Measurements from ENCODE around the gene MXRA7.
"Not testable (repeated sequence)": the region's sequence is repeated elsewhere in the genome, so short reads cannot be mapped to it uniquely, and the experiment has no call there.

Gene MXRA7

GRCh38 chr17:76640550-76641380 lies 70.0 kb downstream of the MXRA7 start:
- Histone ChIP-seq H3K9me3 (ENCODE audit: control insufficient read depth in 5 of 5, low read length in 5 of 5) (no peaks in the 10 kb centered on the region), H3K27me3 (ENCODE audit: control insufficient read depth in 5 of 5, insufficient read depth in 4 of 5, low read length in 5 of 5) (peaks cover 0 to 6% (median 0%) of the 10 kb centered on the region in 5 donors), H3K4me1 (ENCODE audit: control insufficient read depth in 5 of 5, insufficient read depth in 5 of 5, low read length in 5 of 5) (peaks cover 0 to 9% (median 0%) of the 10 kb centered on the region in 5 donors), H3K27ac (ENCODE audit: low read depth, low read length) (no peak overlapping the region), H3K36me3 (ENCODE audit: control insufficient read depth in 5 of 5, insufficient read depth in 5 of 5, low read length in 5 of 5) (no peaks in the 10 kb centered on the region), H3K4me3 (ENCODE audit: low read depth in 1 of 5, low read length in 5 of 5) (no peak overlapping the region), H3K9ac (ENCODE audit: low read length in 5 of 5) (no peak overlapping the region)

DNA sequence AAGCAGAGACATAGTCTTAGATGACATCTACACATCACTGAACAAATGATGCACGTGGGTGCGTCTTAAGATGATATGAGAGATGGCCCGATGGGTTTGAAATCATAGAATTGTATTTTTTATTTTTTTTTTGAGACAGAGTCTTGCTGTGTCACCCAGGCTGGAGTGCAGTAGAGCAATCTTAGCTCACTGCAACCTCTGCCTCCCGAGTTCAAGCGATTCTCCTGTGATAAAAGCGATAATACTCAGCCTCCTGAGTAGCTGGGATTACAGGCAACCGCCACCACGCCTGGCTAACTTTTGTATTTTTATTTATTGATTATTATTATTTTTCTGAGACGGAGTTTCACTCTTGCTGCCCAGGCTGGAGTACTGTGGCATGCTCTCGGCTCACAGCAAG lies 72.5 kb downstream of the MXRA7 start:
- Histone ChIP-seq H3K27ac (ENCODE audit: low read depth, low read length) (no peak overlapping the region), H3K27me3 (ENCODE audit: control insufficient read depth in 5 of 5, insufficient read depth in 4 of 5, low read length in 5 of 5) (peaks cover 0 to 3% (median 0%) of the 10 kb centered on the region in 5 donors), H3K9ac (ENCODE audit: low read length in 5 of 5) (no peak overlapping the region), H3K4me1 (ENCODE audit: control insufficient read depth in 5 of 5, insufficient read depth in 5 of 5, low read length in 5 of 5) (peaks cover 0 to 2% (median 0%) of the 10 kb centered on the region in 5 donors), H3K36me3 (ENCODE audit: control insufficient read depth in 5 of 5, insufficient read depth in 5 of 5, low read length in 5 of 5) (no peaks in the 10 kb centered on the region), H3K9me3 (ENCODE audit: control insufficient read depth in 5 of 5, low read length in 5 of 5) (no peaks in the 10 kb centered on the region), H3K4me3 (ENCODE audit: low read depth in 1 of 5, low read length in 5 of 5) (no peak overlapping the region)

GRCh38 chr17:76636486-76637206 lies 74.1 kb downstream of the MXRA7 start:
- not testable (repeated sequence) for H3K27ac ChIP-seq (ENCODE audit: low read depth, low read length); H3K27me3 ChIP-seq (ENCODE audit: control insufficient read depth in 5 of 5, insufficient read depth in 4 of 5, low read length in 5 of 5); H3K36me3 ChIP-seq (ENCODE audit: control insufficient read depth in 5 of 5, insufficient read depth in 5 of 5, low read length in 5 of 5); H3K9ac ChIP-seq (ENCODE audit: low read length in 5 of 5); H3K9me3 ChIP-seq (ENCODE audit: control insufficient read depth in 5 of 5, low read length in 5 of 5); H3K4me1 ChIP-seq (ENCODE audit: control insufficient read depth in 5 of 5, insufficient read depth in 5 of 5, low read length in 5 of 5); H3K4me3 ChIP-seq (ENCODE audit: low read depth in 1 of 5, low read length in 5 of 5)

GRCh38 chr17:76635659-76636360 lies 75.0 kb downstream of the MXRA7 start:
- Histone ChIP-seq H3K27me3 (ENCODE audit: control insufficient read depth in 5 of 5, insufficient read depth in 4 of 5, low read length in 5 of 5) (no peaks in the 10 kb centered on the region), H3K27ac (ENCODE audit: low read depth, low read length) (no peak overlapping the region), H3K4me3 (ENCODE audit: low read depth in 1 of 5, low read length in 5 of 5) (no peak overlapping the region), H3K4me1 (ENCODE audit: control insufficient read depth in 5 of 5, insufficient read depth in 5 of 5, low read length in 5 of 5) (no peaks in the 10 kb centered on the region), H3K36me3 (ENCODE audit: control insufficient read depth in 5 of 5, insufficient read depth in 5 of 5, low read length in 5 of 5) (no peaks in the 10 kb centered on the region), H3K9me3 (ENCODE audit: control insufficient read depth in 5 of 5, low read length in 5 of 5) (no peaks in the 10 kb centered on the region), H3K9ac (ENCODE audit: low read length in 5 of 5) (no peak overlapping the region)

DNA sequence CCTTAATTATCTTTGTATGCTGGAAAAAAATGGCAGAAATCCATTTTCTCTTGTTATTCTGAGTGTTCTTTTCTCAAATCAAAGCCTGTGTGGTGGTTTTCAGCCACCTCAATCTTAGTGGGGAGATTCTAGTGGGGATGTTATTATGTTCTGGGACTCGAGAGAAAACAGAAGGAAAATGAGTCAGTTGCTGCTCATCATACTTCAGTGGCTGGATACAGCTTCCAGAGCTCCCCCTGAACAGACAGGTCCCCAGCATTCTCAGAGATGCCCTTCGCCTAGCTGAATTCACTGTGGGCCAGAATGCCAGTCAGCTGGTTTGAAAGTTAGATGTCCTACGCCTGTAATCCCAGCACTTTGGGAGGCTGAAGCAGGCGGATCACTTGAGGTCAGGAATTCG lies 75.7 kb downstream of the MXRA7 start:
- no peaks in the 10 kb centered on the region for H3K4me1 ChIP-seq (ENCODE audit: control insufficient read depth in 5 of 5, insufficient read depth in 5 of 5, low read length in 5 of 5)
- no peak overlapping the region for H3K4me3 ChIP-seq (ENCODE audit: low read depth in 1 of 5, low read length in 5 of 5)
- H3K9me3 ChIP-seq (ENCODE audit: control insufficient read depth in 5 of 5, low read length in 5 of 5), result no peaks in the 10 kb centered on the region
- H3K36me3 ChIP-seq (ENCODE audit: control insufficient read depth in 5 of 5, insufficient read depth in 5 of 5, low read length in 5 of 5), result no peaks in the 10 kb centered on the region
- no peaks in the 10 kb centered on the region for H3K27me3 ChIP-seq (ENCODE audit: control insufficient read depth in 5 of 5, insufficient read depth in 4 of 5, low read length in 5 of 5)
- no peak overlapping the region for H3K9ac ChIP-seq (ENCODE audit: low read length in 5 of 5)
- no peak overlapping the region for H3K27ac ChIP-seq (ENCODE audit: low read depth, low read length)

- Histone ChIP-seq H3K27me3 (ENCODE audit: control insufficient read depth in 5 of 5, insufficient read depth in 4 of 5, low read length in 5 of 5) (no peaks in the 10 kb centered on the region), H3K9ac (ENCODE audit: low read length in 5 of 5) (peak overlapping the region in 1 of 5 donors; percentile 39), H3K36me3 (ENCODE audit: control insufficient read depth in 5 of 5, insufficient read depth in 5 of 5, low read length in 5 of 5) (no peaks in the 10 kb centered on the region), H3K27ac (ENCODE audit: low read depth, low read length) (no peak overlapping the region), H3K9me3 (ENCODE audit: control insufficient read depth in 5 of 5, low read length in 5 of 5) (no peaks in the 10 kb centered on the region), H3K4me3 (ENCODE audit: low read depth in 1 of 5, low read length in 5 of 5) (no peak overlapping the region), H3K4me1 (ENCODE audit: control insufficient read depth in 5 of 5, insufficient read depth in 5 of 5, low read length in 5 of 5) (no peaks in the 10 kb centered on the region)
These were observed 77.0 kb downstream of the MXRA7 start for GRCh38 chr17:76633628-76634328.

GRCh38 chr17:76631821-76632565 lies 78.8 kb downstream of the MXRA7 start:
- Histone ChIP-seq H3K9ac (ENCODE audit: low read length in 5 of 5) (no peak overlapping the region), H3K27ac (ENCODE audit: low read depth, low read length) (no peak overlapping the region), H3K27me3 (ENCODE audit: control insufficient read depth in 5 of 5, insufficient read depth in 4 of 5, low read length in 5 of 5) (peaks cover 0 to 3% (median 2%) of the 10 kb centered on the region in 5 donors)

GRCh38 chr17:76630151-76630550 lies 80.6 kb downstream of the MXRA7 start:
- Histone ChIP-seq H3K4me3 (ENCODE audit: low read depth in 1 of 5, low read length in 5 of 5) (no peak overlapping the region), H3K27me3 (ENCODE audit: control insufficient read depth in 5 of 5, insufficient read depth in 4 of 5, low read length in 5 of 5) (peaks cover 0 to 8% (median 2%) of the 10 kb centered on the region in 5 donors), H3K4me1 (ENCODE audit: control insufficient read depth in 5 of 5, insufficient read depth in 5 of 5, low read length in 5 of 5) (no peaks in the 10 kb centered on the region), H3K9me3 (ENCODE audit: control insufficient read depth in 5 of 5, low read length in 5 of 5) (no peaks in the 10 kb centered on the region), H3K36me3 (ENCODE audit: control insufficient read depth in 5 of 5, insufficient read depth in 5 of 5, low read length in 5 of 5) (no peaks in the 10 kb centered on the region), H3K9ac (ENCODE audit: low read length in 5 of 5) (no peak overlapping the region), H3K27ac (ENCODE audit: low read depth, low read length) (no peak overlapping the region)

More at GRCh38 chr17:76631821-76632565, 78.8 kb downstream of the MXRA7 start:
- H3K9me3 ChIP-seq (ENCODE audit: control insufficient read depth in 5 of 5, low read length in 5 of 5), result no peaks in the 10 kb centered on the region
- H3K4me3 ChIP-seq (ENCODE audit: low read depth in 1 of 5, low read length in 5 of 5), result no peak overlapping the region
- H3K36me3 ChIP-seq (ENCODE audit: control insufficient read depth in 5 of 5, insufficient read depth in 5 of 5, low read length in 5 of 5), result no peaks in the 10 kb centered on the region
- no peaks in the 10 kb centered on the region for H3K4me1 ChIP-seq (ENCODE audit: control insufficient read depth in 5 of 5, insufficient read depth in 5 of 5, low read length in 5 of 5)

Measured in subcutaneous abdominal adipose tissue (tissue), 5 donors.